SU-DHL-6 (cell line): ENCODE results near the gene STK35.

Experiments
- H2AFZ ChIP-seq: fragments of 200-600 bp; sonication (generic); 2 replicates; pipeline ENCODE4 v1.6.1; 2014; ENCODE audit warnings: low read depth, mild to moderate bottlenecking, moderate library complexity, mixed read lengths, antibody characterized with exemption, low read length; ENCODE audit not compliant: severe bottlenecking
- H3F3A ChIP-seq: fragments of 200-600 bp; shearing (Covaris generic); 2 replicates; pipeline ENCODE4 v1.6.0; 2016; ENCODE audit warnings: antibody characterized with exemption, mild to moderate bottlenecking; ENCODE audit not compliant: insufficient read depth
- H3K27ac ChIP-seq: fragments of 200-600 bp; sonication (generic); 2 replicates; pipeline ENCODE4 v1.5.1; 2016; ENCODE audit warnings: low read depth, mild to moderate bottlenecking, low read length, moderate library complexity, mixed read lengths
- H3K27me3 ChIP-seq: fragments of 200-600 bp; sonication (generic), shearing (Covaris generic); 2 replicates; pipeline ENCODE4 v1.6.0; 2014; ENCODE audit warnings: mild to moderate bottlenecking, low read length
- H3K36me3 ChIP-seq: fragments of 200-600 bp; sonication (generic); 2 replicates; pipeline ENCODE4 v1.6.1; 2014; ENCODE audit warnings: mild to moderate bottlenecking, low read length, mixed read lengths
- H3K4me2 ChIP-seq: fragments of 300-600, 200-600 bp; shearing (Covaris generic), sonication (generic); 2 replicates; pipeline ENCODE4 v1.6.0; 2014; ENCODE audit warnings: low read length, low read depth, mild to moderate bottlenecking; ENCODE audit not compliant: poor library complexity, severe bottlenecking
- H3K4me3 ChIP-seq: fragments of 200-600 bp; sonication (generic); 2 replicates; pipeline ENCODE4 v1.5.1; 2014; ENCODE audit warnings: antibody characterized with exemption, low read length, mild to moderate bottlenecking, mixed read lengths; ENCODE audit not compliant: insufficient read depth, poor library complexity, severe bottlenecking
- H3K79me2 ChIP-seq: fragments of 200-600 bp; sonication (generic); 2 replicates; pipeline ENCODE4 v1.6.1; 2014; ENCODE audit warnings: mild to moderate bottlenecking, low read length, moderate library complexity; ENCODE audit not compliant: insufficient read depth
- H3K9ac ChIP-seq: fragments of 200-600 bp; sonication (generic); 2 replicates; pipeline ENCODE4 v1.7.0; 2014; ENCODE audit warnings: mild to moderate bottlenecking, low read length
- H3K9me2 ChIP-seq: fragments of 200-600 bp; sonication (generic); replicated peaks from 2 replicates; pipeline ENCODE4 v1.6.1; 2014; ENCODE audit warnings: low read length; ENCODE audit not compliant: insufficient read depth
- H3K9me3 ChIP-seq: fragments of 200-600 bp; sonication (generic); 2 replicates; pipeline ENCODE4 v1.6.1; 2014; ENCODE audit warnings: low read length, mixed read lengths; ENCODE audit not compliant: insufficient read depth
- H4K20me1 ChIP-seq: fragments of 200-600 bp; sonication (generic); 2 replicates; pipeline ENCODE4 v1.6.1; 2014; ENCODE audit warnings: low read depth, mild to moderate bottlenecking, antibody characterized with exemption, low read length, moderate library complexity, mixed read lengths
- CTCF ChIP-seq: fragments of 200-600 bp; sonication (generic); IDR thresholded peaks from one replicate; pipeline ENCODE4 v1.5.1; 2017; ENCODE audit warnings: antibody characterized with exemption, mild to moderate bottlenecking, low read length, moderate library complexity; ENCODE audit not compliant: insufficient read depth, poor library complexity, severe bottlenecking
- EZH2phosphoT487 ChIP-seq: fragments of 200-600 bp; sonication (generic), shearing (Covaris generic); conservative IDR thresholded peaks from 2 replicates; pipeline ENCODE4 v1.6.1; 2018; ENCODE audit warnings: mild to moderate bottlenecking, antibody characterized with exemption, low read length, moderate library complexity, mixed read lengths

STK35 gene

DNA sequence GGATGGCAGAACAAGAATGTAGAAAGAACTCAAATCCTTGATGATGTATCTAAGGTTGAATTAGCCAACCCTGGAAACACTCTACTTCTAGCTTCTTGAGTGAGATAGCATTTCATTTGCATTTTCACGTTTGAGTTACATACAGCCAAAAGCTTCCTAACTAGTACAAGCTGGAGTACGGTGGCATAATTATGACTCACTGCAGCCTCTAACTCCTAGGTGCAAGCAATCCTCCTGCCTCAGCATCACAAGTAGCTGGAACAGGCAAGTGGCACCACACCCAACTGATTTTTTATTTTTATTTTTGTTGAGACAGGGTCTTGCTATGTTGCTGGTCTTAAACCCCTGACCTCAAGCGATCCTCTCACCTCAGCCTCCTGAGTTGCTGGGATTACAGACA is 36.5 kb upstream of the STK35 start:
- Histone ChIP-seq H3K9me3 (no peaks in the 10 kb centered on the region), H3K9ac (no peak overlapping the region), H3K79me2 (no peaks in the 10 kb centered on the region), H2AFZ (no peak overlapping the region), H3K27ac (no peak overlapping the region), H3K4me2 (no peak overlapping the region), H3F3A (no peaks in the 10 kb centered on the region), H4K20me1 (no peaks in the 10 kb centered on the region), H3K4me3 (no peak overlapping the region), H3K27me3 (no peaks in the 10 kb centered on the region), H3K9me2 (no peaks in the 10 kb centered on the region), H3K36me3 (no peaks in the 10 kb centered on the region)
- no peak for TF ChIP-seq EZH2phosphoT487
- TF ChIP-seq CTCF: no peak

- Histone ChIP-seq H3K36me3 (no peaks in the 10 kb centered on the region), H3F3A (no peaks in the 10 kb centered on the region), H3K9me3 (no peaks in the 10 kb centered on the region), H3K9ac (no peak overlapping the region), H4K20me1 (no peaks in the 10 kb centered on the region), H3K79me2 (no peaks in the 10 kb centered on the region), H3K4me2 (no peak overlapping the region), H3K27ac (no peak overlapping the region), H3K4me3 (no peak overlapping the region), H2AFZ (no peak overlapping the region), H3K9me2 (no peaks in the 10 kb centered on the region), H3K27me3 (no peaks in the 10 kb centered on the region)
- TF ChIP-seq CTCF (no peak), EZH2phosphoT487 (no peak)
Observed at GRCh38 chr20:2066461-2067122, 35.0 kb upstream of the STK35 start.

- Histone ChIP-seq H3K9me2 (no peaks in the 10 kb centered on the region), H3K36me3 (no peaks in the 10 kb centered on the region), H4K20me1 (no peaks in the 10 kb centered on the region), H3K27ac (no peak overlapping the region), H3K27me3 (no peaks in the 10 kb centered on the region), H3K9me3 (no peaks in the 10 kb centered on the region), H3K4me3 (no peak overlapping the region), H3K9ac (no peak overlapping the region), H3K4me2 (no peak overlapping the region), H2AFZ (no peak overlapping the region), H3F3A (no peaks in the 10 kb centered on the region), H3K79me2 (no peaks in the 10 kb centered on the region)
- no peak for TF ChIP-seq EZH2phosphoT487
- no peak for TF ChIP-seq CTCF
Observed at GRCh38 chr20:2080532-2081224, 20.9 kb upstream of the STK35 start.
